ENCODE results near the gene INSC. TPM values are rescaled to one million over a fixed set of nuclear protein-coding genes. Genes with fewer than 3 reads are reported as not detected.

The INSC gene
- polyA plus RNA-seq, 1 donor: 0.77 TPM

GRCh38 chr11:15223318-15223717 is 108.6 kb downstream of the INSC start:
- no peak for DNase-seq

GRCh38 chr11:15224466-15224865 is 109.7 kb downstream of the INSC start:
- no peak for DNase-seq

- no peak for DNase-seq
Observed at GRCh38 chr11:15227011-15227410, 112.3 kb downstream of the INSC start.

- DNase-seq: no peak
Observed at GRCh38 chr11:15228331-15228849, 113.7 kb downstream of the INSC start.

GRCh38 chr11:15229069-15229468 is 114.3 kb downstream of the INSC start:
- no peak for DNase-seq

GRCh38 chr11:15232496-15232895 is 117.8 kb downstream of the INSC start:
- DNase-seq: no peak

GRCh38 chr11:15233371-15234165 is 118.8 kb downstream of the INSC start:
- DNase-seq: peak; percentile 24

- DNase-seq: no peak
Observed at GRCh38 chr11:15234796-15235195, 120.1 kb downstream of the INSC start.

GRCh38 chr11:15236559-15236958 is 121.8 kb downstream of the INSC start:
- no peak for DNase-seq

GRCh38 chr11:15238856-15239255 is 124.1 kb downstream of the INSC start:
- no peak for DNase-seq

- no peak for DNase-seq
Observed at GRCh38 chr11:15248749-15249148, 134.0 kb downstream of the INSC start.

- peak; percentile 12 for DNase-seq
Observed at GRCh38 chr11:15258433-15259165, 143.9 kb downstream of the INSC start.

- DNase-seq: no peak
Observed at GRCh38 chr11:15266999-15267398, 152.3 kb downstream of the INSC start.

- DNase-seq: no peak
Observed at GRCh38 chr11:15268598-15268997, 153.9 kb downstream of the INSC start.

GRCh38 chr11:15275141-15275540 is 160.4 kb downstream of the INSC start:
- no peak for DNase-seq

GRCh38 chr11:15276621-15277020 is 161.9 kb downstream of the INSC start:
- DNase-seq: no peak

- DNase-seq: no peak
Observed at GRCh38 chr11:15278128-15278527, 163.4 kb downstream of the INSC start.

- no peak for DNase-seq
Observed at GRCh38 chr11:15280393-15280792, 165.7 kb downstream of the INSC start.

- DNase-seq: no peak
Observed at GRCh38 chr11:15282754-15283153, 168.0 kb downstream of the INSC start.

GRCh38 chr11:15286465-15286864 is 171.7 kb downstream of the INSC start:
- DNase-seq: no peak

- no peak for DNase-seq
Observed at GRCh38 chr11:15288863-15289262, 174.1 kb downstream of the INSC start.

- no peak for DNase-seq
Observed at GRCh38 chr11:15289723-15290122, 175.0 kb downstream of the INSC start.

GRCh38 chr11:15291885-15292284 is 177.2 kb downstream of the INSC start:
- no peak for DNase-seq
